Stomach (tissue), 9 donors: ENCODE data around the gene TANC1. TPM values are rescaled to one million over a fixed set of nuclear protein-coding genes. Genes with fewer than 3 reads are reported as not detected.

Source experiments
- DNase-seq, 2 donors: peaks; one replicate each; pipeline versions ENCODE4 v3.0.0 to v3.0.0-alpha.2; 2013 to 2019
- H3K27ac ChIP-seq, 5 donors: fragments of 200-600 bp in 4 of 5; sonication (generic) in 4 of 5; one replicate each; pipeline ENCODE4 v1.5.1; 2013 to 2019; ENCODE audit warnings: mild to moderate bottlenecking in 1 of 5, moderate library complexity in 1 of 5
- H3K27me3 ChIP-seq, 3 donors: fragments of 200-600 bp; sonication (generic); one replicate each; pipeline ENCODE4 v1.5.1; 2017 to 2019; ENCODE audit warnings: mixed run types in 1 of 3
- H3K36me3 ChIP-seq, 4 donors: fragments of 200-600 bp; sonication (generic); 1 replicate in 3 of 4; 2 replicates in 1 of 4; pipeline ENCODE4 v1.5.1; 2016 to 2019
- H3K4me1 ChIP-seq, 4 donors: fragments of 200-600 bp; sonication (generic); one replicate each; pipeline ENCODE4 v1.5.1; 2016 to 2019
- H3K4me3 ChIP-seq, 4 donors: fragments of 200-600 bp; sonication (generic) in 3 of 4; one replicate each; pipeline ENCODE4 v1.5.1; 2016 to 2019; ENCODE audit warnings: mild to moderate bottlenecking in 1 of 4
- H3K9me3 ChIP-seq, 4 donors: fragments of 200-600 bp; sonication (generic); one replicate each; pipeline ENCODE4 v1.5.1; 2016 to 2019
- EP300 ChIP-seq: sonication (generic); formaldehyde crosslinking; IDR thresholded peaks from one replicate; pipeline ENCODE4 v1.6.1; 2017; ENCODE audit warnings: antibody characterized with exemption
- POLR2A ChIP-seq, 4 donors: fragments of 450-650 bp; IDR thresholded peaks; one replicate each; pipeline ENCODE4 v1.6.1; 2016; ENCODE audit warnings: antibody characterized with exemption in 4 of 4, control low read depth in 2 of 4, mild to moderate bottlenecking in 1 of 4, moderate library complexity in 1 of 4
- POLR2AphosphoS5 ChIP-seq, 3 donors: sonication (generic); formaldehyde crosslinking; IDR thresholded peaks; one replicate each; pipeline ENCODE4 v1.6.1; 2016; ENCODE audit warnings: antibody characterized with exemption in 3 of 3
- WGBS, 5 donors: extraction: QIAGEN DNeasy Blood & Tissue Kit in 3 of 5; methylation state at CpG; one replicate each; pipeline versions ENCODE4 v1.1.5 to v1.1.7; 2013 to 2018; 5-methylcytosine and 5-hydroxymethylcytosine counted together
- intact Hi-C: fragments of 100-400 bp; cut with DNase I; formaldehyde crosslinking; loops from one replicate; pipeline ENCODE4 v1.15.1; 2023; ENCODE audit warnings: low total_unique reads
- polyA plus RNA-seq, 3 donors: library from polyadenylated mRNA; stranded (reverse); fragments of 200-250 nt; gene quantifications; one replicate each; pipeline ENCODE4 v1.2.3, GENCODE V29; 2013
- total RNA-seq, 5 donors: library from RNA; depleted of rRNA; stranded (reverse); fragments of >200 nt; gene quantifications; one replicate each; pipeline versions ENCODE4 v1.1.0 to v1.2.3, GENCODE V29; 2014 to 2016
- TF ChIP-seq, protein P1 (sequence below), 7 experiments: fragments of 450-650 bp in 4 of 7; fragments of 200-600 bp in 3 of 7; sonication (generic) in 3 of 7; IDR thresholded peaks; one replicate each; pipeline ENCODE4 v1.5.1; 2016 to 2019; ENCODE audit warnings: antibody characterized with exemption in 7 of 7, control low read depth in 2 of 7, mild to moderate bottlenecking in 1 of 7
- donor health status: healthy with polysubstance abuse.
- donor health status: Bipolar disorder and iron deficiency.
- donor health status: healthy.

The TANC1 gene
- total and polyA plus RNA-seq, 8 donors, result 4.9 to 59.7 (median 37.7) TPM

DNA sequence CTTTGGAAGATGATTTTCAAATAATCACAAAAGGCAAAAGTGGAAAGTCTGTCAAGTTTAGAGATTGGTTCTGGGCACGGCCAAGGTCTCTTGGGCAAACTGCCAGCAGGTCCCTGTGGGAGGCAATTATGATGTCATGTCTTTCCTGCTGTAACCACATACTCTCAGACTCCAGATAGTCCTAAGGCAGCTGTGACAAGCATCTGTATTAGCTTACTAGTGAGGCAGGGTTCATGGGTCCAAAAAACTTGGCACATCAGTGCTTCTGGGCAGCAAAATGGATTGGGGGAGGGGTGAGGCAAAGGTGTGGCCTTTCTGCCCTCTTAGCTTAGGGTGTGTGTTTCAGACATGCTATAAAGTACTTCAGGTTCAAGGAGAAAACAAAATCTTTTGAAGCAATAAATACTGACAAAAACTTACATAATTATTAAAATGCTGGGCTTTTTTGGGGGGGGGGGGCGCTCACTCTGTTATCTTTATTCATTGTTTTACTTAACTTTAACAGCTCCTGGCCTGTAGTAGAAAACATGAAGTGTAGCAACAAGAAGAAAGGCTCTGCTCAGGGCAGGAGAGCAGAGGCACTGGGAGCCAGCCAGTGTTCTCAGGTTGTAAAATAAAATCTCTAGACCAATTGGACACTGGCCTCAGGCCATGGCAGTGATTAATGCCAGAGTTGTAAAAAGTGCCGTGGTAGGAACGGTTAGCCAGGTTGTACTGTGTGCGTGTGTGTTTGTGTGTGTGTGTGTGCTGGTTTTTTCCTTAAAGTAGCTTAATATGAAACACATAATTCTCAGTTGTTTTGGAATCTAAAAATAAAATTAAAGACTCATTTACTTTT is 14.3 kb upstream of the TANC1 start:
- no peaks in the 10 kb centered on the region for H3K9me3 ChIP-seq
- 10 to 24% (median 18%) methylated on average over 5 of the region's 5 CpGs for WGBS, 5 donors
- intact Hi-C loops, result no loop called here
- H3K36me3 ChIP-seq, result no peaks in the 10 kb centered on the region
- TF ChIP-seq EP300 (no peak), POLR2AphosphoS5 (IDR thresholded peaks at IDR 0.05) (peak in 2 of 3 donors; percentile 7 to 72)
- peaks cover 9 to 20% (median 18%) of the 10 kb centered on the region in 4 donors for H3K4me1 ChIP-seq
- no peaks in the 10 kb centered on the region for H3K27me3 ChIP-seq
- no peak overlapping the region for H3K4me3 ChIP-seq
- DNase-seq, result peak; percentile 80 to 93
- peak overlapping the region; percentile 22 to 71 (median 49) for H3K27ac ChIP-seq

DNA sequence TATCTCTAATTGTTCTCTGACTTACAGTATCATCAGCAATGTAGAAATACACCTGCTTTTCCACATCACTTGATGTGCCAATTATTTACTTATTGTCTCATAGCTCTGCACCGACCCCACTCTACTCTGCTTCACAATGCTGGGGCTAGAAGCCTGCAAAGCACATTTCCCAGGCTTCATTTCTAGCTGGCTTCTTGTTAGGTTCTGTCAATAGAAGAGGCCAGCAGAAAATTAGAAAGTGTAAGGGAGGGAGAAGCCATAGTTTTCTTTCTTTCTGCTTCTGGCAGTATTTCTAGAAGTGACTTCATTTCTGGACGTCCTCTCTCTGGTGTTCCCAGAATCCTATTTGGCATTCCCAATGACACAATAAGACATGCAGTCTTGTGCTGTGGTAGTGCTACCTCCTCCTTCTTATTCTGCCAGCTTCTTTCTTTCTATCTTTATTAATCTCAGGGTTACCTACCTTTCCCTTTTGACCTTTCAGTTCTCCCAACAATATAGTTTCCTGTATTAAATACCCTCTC is 12.5 kb upstream of the TANC1 start:
- TF ChIP-seq, protein P1, sequence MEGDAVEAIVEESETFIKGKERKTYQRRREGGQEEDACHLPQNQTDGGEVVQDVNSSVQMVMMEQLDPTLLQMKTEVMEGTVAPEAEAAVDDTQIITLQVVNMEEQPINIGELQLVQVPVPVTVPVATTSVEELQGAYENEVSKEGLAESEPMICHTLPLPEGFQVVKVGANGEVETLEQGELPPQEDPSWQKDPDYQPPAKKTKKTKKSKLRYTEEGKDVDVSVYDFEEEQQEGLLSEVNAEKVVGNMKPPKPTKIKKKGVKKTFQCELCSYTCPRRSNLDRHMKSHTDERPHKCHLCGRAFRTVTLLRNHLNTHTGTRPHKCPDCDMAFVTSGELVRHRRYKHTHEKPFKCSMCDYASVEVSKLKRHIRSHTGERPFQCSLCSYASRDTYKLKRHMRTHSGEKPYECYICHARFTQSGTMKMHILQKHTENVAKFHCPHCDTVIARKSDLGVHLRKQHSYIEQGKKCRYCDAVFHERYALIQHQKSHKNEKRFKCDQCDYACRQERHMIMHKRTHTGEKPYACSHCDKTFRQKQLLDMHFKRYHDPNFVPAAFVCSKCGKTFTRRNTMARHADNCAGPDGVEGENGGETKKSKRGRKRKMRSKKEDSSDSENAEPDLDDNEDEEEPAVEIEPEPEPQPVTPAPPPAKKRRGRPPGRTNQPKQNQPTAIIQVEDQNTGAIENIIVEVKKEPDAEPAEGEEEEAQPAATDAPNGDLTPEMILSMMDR (IDR thresholded peaks at IDR 0.05), result no peak
- TF ChIP-seq EP300, result no peak
- TF ChIP-seq POLR2AphosphoS5 (IDR thresholded peaks at IDR 0.05), result no peak
- no peak for TF ChIP-seq POLR2A (IDR thresholded peaks at IDR 0.05)
- Histone ChIP-seq H3K36me3 (no peaks in the 10 kb centered on the region), H3K4me3 (no peak overlapping the region), H3K27me3 (no peaks in the 10 kb centered on the region), H3K4me1 (peaks cover 9 to 20% (median 18%) of the 10 kb centered on the region in 4 donors), H3K9me3 (no peaks in the 10 kb centered on the region), H3K27ac (no peak overlapping the region)
- intact Hi-C loops, result no loop called here
- WGBS, 5 donors, result 53 to 71% (median 69%) methylated on average over 2 of the region's 2 CpGs
- DNase-seq, result peak in 1 of 2 donors; percentile 44

DNA sequence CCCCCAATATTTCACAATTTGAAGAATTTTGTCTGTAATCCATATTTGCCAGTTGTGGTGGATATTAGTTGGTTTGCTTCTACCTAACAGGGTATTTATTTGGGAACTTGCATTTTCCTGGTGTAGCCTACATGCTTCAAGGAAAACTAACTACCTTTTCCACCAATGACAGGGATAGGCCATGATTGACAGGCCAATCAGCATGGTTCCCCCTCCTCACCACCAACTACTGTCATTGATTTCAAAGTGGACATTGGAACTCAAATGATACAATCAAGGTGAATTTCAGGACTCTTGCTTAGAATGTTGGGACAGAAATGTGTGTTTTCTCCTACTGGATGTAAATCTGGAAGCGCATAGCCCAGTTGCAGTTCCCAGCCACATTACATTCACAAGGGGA is 10.1 kb upstream of the TANC1 start:
- 97 to 100% (median 100%) methylated on average over 1 of the region's 1 CpG for WGBS, 5 donors
- no peaks in the 10 kb centered on the region for H3K9me3 ChIP-seq
- no peaks in the 10 kb centered on the region for H3K36me3 ChIP-seq
- H3K27ac ChIP-seq, result no peak overlapping the region
- intact Hi-C loops, result no loop called here
- no peaks in the 10 kb centered on the region for H3K27me3 ChIP-seq
- H3K4me3 ChIP-seq, result no peak overlapping the region
- TF ChIP-seq POLR2A (IDR thresholded peaks at IDR 0.05) (no peak), EP300 (no peak)
- TF ChIP-seq, protein P1 (IDR thresholded peaks at IDR 0.05), result no peak
- peaks cover 8 to 16% (median 15%) of the 10 kb centered on the region in 4 donors for H3K4me1 ChIP-seq
- no peak for DNase-seq

DNA sequence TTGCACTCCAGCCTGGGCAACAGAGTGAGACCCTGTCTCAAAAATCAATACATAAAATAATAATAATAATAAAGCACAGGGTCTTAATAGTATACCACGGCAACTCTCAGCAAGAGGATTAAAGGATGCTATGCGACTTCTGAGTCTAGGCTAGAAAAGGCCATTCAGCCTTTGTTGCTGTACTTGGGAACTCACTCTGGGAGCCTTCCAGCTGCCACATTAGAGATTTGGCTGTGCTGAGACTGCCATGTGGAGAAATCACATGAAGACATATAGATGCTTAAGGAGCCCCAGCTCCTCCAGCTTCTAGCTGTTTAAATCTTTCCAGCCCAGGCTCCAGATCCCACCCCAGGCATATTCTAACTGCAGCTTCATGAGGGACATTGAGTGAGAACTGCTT is 8.2 kb upstream of the TANC1 start:
- Histone ChIP-seq H3K4me3 (no peak overlapping the region), H3K9me3 (no peaks in the 10 kb centered on the region), H3K27ac (no peak overlapping the region), H3K27me3 (no peaks in the 10 kb centered on the region), H3K36me3 (no peaks in the 10 kb centered on the region), H3K4me1 (no peaks in the 10 kb centered on the region)
- 81 to 97% (median 95%) methylated on average over 2 of the region's 2 CpGs for WGBS, 5 donors
- intact Hi-C loops, result no loop called here
- no peak for TF ChIP-seq POLR2A (IDR thresholded peaks at IDR 0.05)
- no peak for TF ChIP-seq EP300
- TF ChIP-seq POLR2AphosphoS5 (IDR thresholded peaks at IDR 0.05), result no peak
- no peak for DNase-seq

DNA sequence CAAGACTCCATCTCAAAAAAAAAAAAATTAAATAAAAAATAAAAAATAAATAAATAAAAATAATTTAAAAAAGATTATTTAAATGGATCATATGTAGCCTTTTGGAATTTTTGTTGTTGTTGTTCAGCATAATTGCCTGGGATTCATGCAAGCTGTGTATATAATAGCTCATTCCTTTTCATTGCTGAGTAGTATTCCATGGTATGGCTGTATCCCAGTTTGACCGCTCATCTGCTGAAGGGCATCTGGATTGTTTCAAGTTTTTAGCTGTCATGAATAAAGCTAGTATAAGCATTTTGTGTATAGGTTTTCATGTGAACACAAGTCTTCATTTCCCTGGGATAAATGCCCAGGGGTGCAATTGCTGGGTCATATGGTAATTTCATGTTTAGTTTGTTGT is 6.4 kb upstream of the TANC1 start:
- DNase-seq, result no peak
- Histone ChIP-seq H3K27ac (no peak overlapping the region), H3K4me1 (peaks cover 0 to under 1% (median 0%) of the 10 kb centered on the region in 4 donors), H3K9me3 (no peaks in the 10 kb centered on the region), H3K36me3 (no peaks in the 10 kb centered on the region), H3K4me3 (no peak overlapping the region), H3K27me3 (no peaks in the 10 kb centered on the region)
- intact Hi-C loops, result no loop called here
- no peak for TF ChIP-seq POLR2AphosphoS5 (IDR thresholded peaks at IDR 0.05)
- TF ChIP-seq EP300, result no peak
- TF ChIP-seq, protein P1 (IDR thresholded peaks at IDR 0.05), result no peak
- no peak for TF ChIP-seq POLR2A (IDR thresholded peaks at IDR 0.05)
- WGBS, 5 donors, result 97 to 100% (median 100%) methylated on average over 1 of the region's 1 CpG
